Sigmoid colon (tissue), 4 donors: ENCODE results near the gene GALP.

Source experiments
- EP300 ChIP-seq, 4 donors: sonication (generic); formaldehyde crosslinking; IDR thresholded peaks; one replicate each; pipeline ENCODE4 v1.6.1; 2017; ENCODE audit warnings: antibody characterized with exemption in 4 of 4
- POLR2A ChIP-seq, 2 donors: fragments of 450-650 bp; IDR thresholded peaks; one replicate each; pipeline ENCODE4 v1.6.1; 2016; ENCODE audit warnings: antibody characterized with exemption in 2 of 2, mild to moderate bottlenecking in 2 of 2, moderate library complexity in 2 of 2
- POLR2AphosphoS5 ChIP-seq, 4 donors: sonication (generic); formaldehyde crosslinking; IDR thresholded peaks; one replicate each; pipeline ENCODE4 v1.6.1; 2017; ENCODE audit warnings: antibody characterized with exemption in 4 of 4
- TF ChIP-seq, protein P1 (sequence below), 4 experiments: fragments of 450-650 bp in 3 of 4; fragments of 200-600 bp in 1 of 4; IDR thresholded peaks; one replicate each; pipeline ENCODE4 v1.5.1; 2016 to 2019; ENCODE audit warnings: antibody characterized with exemption in 4 of 4, mild to moderate bottlenecking in 3 of 4, moderate library complexity in 2 of 4

DNA sequence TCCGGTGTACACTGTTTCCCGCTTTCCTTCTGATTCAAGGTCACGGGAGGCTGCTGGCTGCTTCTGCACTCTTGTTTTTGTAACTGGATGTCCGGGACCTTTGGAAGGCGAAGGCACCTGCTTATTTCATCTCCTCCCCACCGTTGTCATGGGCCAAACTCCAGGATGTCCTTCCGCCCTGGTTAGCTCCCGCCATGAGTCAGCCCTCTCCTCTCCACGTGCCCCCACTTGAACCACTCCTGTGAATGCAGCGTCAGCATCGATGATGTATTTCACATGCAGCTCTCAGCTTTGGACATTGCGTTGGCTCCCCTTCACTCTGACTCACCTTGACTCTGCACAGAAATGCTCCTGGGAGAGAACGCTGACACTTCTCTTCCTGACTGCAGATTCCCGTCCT is 5.5 kb upstream of the GALP start:
- no peak for TF ChIP-seq POLR2AphosphoS5 (IDR thresholded peaks at IDR 0.05)
- TF ChIP-seq, protein P1, sequence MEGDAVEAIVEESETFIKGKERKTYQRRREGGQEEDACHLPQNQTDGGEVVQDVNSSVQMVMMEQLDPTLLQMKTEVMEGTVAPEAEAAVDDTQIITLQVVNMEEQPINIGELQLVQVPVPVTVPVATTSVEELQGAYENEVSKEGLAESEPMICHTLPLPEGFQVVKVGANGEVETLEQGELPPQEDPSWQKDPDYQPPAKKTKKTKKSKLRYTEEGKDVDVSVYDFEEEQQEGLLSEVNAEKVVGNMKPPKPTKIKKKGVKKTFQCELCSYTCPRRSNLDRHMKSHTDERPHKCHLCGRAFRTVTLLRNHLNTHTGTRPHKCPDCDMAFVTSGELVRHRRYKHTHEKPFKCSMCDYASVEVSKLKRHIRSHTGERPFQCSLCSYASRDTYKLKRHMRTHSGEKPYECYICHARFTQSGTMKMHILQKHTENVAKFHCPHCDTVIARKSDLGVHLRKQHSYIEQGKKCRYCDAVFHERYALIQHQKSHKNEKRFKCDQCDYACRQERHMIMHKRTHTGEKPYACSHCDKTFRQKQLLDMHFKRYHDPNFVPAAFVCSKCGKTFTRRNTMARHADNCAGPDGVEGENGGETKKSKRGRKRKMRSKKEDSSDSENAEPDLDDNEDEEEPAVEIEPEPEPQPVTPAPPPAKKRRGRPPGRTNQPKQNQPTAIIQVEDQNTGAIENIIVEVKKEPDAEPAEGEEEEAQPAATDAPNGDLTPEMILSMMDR (IDR thresholded peaks at IDR 0.05), result no peak
- no peak for TF ChIP-seq POLR2A (IDR thresholded peaks at IDR 0.05)
- no peak for TF ChIP-seq EP300 (IDR thresholded peaks at IDR 0.05)
